K562 (cell line): ENCODE measurements around the gene NCOA6. TPM values are rescaled to one million over a fixed set of nuclear protein-coding genes. Genes with fewer than 3 reads are reported as not detected.

Experiments used
- ATF7 ChIP-seq: fragments of 450-650 bp; IDR thresholded peaks from 2 replicates; pipeline ENCODE4 v1.7.1; 2014; ENCODE audit warnings: mild to moderate bottlenecking, moderate library complexity
- CBX1 ChIP-seq: sonication (generic); IDR thresholded peaks from 2 replicates; pipeline ENCODE4 v1.6.1; 2016; ENCODE audit warnings: antibody characterized with exemption, low read depth, mild to moderate bottlenecking
- CXXC5 ChIP-seq: fragments of 250-450 bp; sonication (Bioruptor Pico); IDR thresholded peaks from 2 replicates; pipeline ENCODE4 v1.8.0; 2022; ENCODE audit warnings: inconsistent platforms, mild to moderate bottlenecking, moderate library complexity
- ELF1 ChIP-seq: fragments of 200-800 bp; sonication (Bioruptor generic); IDR thresholded peaks from 2 replicates; pipeline ENCODE4 v1.6.1; 2016; ENCODE audit warnings: missing genetic modification characterization, missing compliant biosample characterization
- ELF4 ChIP-seq: fragments of 450-650 bp; formaldehyde crosslinking; IDR thresholded peaks from 2 replicates; pipeline ENCODE4 v1.4.0; 2022; ENCODE audit warnings: missing genetic modification characterization
- FOXK2 ChIP-seq, 2 experiments: fragments of 450-650 bp; IDR thresholded peaks in 1 of 2; conservative IDR thresholded peaks in 1 of 2; 2 replicates each; pipeline ENCODE4 v1.6.1; 2016; ENCODE audit warnings: low read depth in 2 of 2, mild to moderate bottlenecking in 1 of 2
- FOXM1 ChIP-seq, 2 experiments: fragments of 450-650 bp in 1 of 2; sonication (generic) in 1 of 2; formaldehyde crosslinking in 1 of 2; IDR thresholded peaks; 2 replicates each; pipeline versions ENCODE4 v1.6.1 to v1.9.0; 2017 to 2022; ENCODE audit warnings: low read depth in 2 of 2, mild to moderate bottlenecking in 2 of 2, missing genetic modification reagents in 1 of 2, moderate library complexity in 1 of 2
- FUS ChIP-seq: fragments of 200-400 bp; formaldehyde crosslinking; optimal IDR thresholded peaks from 2 replicates; pipeline ENCODE3; 2017; ENCODE audit warnings: low read depth, low read length
- HDAC2 ChIP-seq: fragments of 450-650 bp; IDR thresholded peaks from 2 replicates; pipeline ENCODE4 v1.6.1; 2016; ENCODE audit warnings: mild to moderate bottlenecking
- ILF3 ChIP-seq: fragments of 450-650 bp; IDR thresholded peaks from 2 replicates; pipeline ENCODE4 v1.6.1; 2018; ENCODE audit warnings: antibody characterized with exemption, mild to moderate bottlenecking, moderate library complexity, borderline replicate concordance
- POLR2AphosphoS2 ChIP-seq: IDR thresholded peaks from 2 replicates; pipeline ENCODE4 v1.6.1; 2012; ENCODE audit warnings: low read length, improper control_type of control experiment
- PPARD ChIP-seq: fragments of 250-450 bp; sonication (Bioruptor Pico); IDR thresholded peaks from 2 replicates; pipeline ENCODE4 v1.8.0; 2022; ENCODE audit warnings: inconsistent platforms, mild to moderate bottlenecking, moderate library complexity
- SMARCA5 ChIP-seq: fragments of 450-650 bp; IDR thresholded peaks from 2 replicates; pipeline ENCODE4 v1.6.1; 2016
- STAT5B ChIP-seq: fragments of 250-450 bp; sonication (Bioruptor Pico); IDR thresholded peaks from 2 replicates; pipeline ENCODE4 v1.8.0; 2021; ENCODE audit warnings: mild to moderate bottlenecking, inconsistent platforms
- SUPT5H ChIP-seq: fragments of 450-650 bp; IDR thresholded peaks from 2 replicates; pipeline ENCODE4 v1.6.1; 2016
- ZBTB2 ChIP-seq: fragments of 450-650 bp; IDR thresholded peaks from 2 replicates; pipeline ENCODE4 v1.6.1; 2016; ENCODE audit warnings: antibody characterized with exemption
- ZC3H8 ChIP-seq: fragments of 450-650 bp; IDR thresholded peaks from 2 replicates; pipeline ENCODE4 v1.6.1; 2017
- ZNF140 ChIP-seq: fragments of 250-450 bp; sonication (Bioruptor Pico); IDR thresholded peaks from 2 replicates; pipeline ENCODE4 v1.8.0; 2021; ENCODE audit warnings: moderate library complexity, mild to moderate bottlenecking, inconsistent platforms
- ZNF217 ChIP-seq: sonication (generic); formaldehyde crosslinking; IDR thresholded peaks from 2 replicates; pipeline ENCODE4 v1.8.0; 2022; ENCODE audit warnings: mild to moderate bottlenecking, missing genetic modification reagents
- ZNF253 ChIP-seq: fragments of 250-450 bp; sonication (Bioruptor Pico); conservative IDR thresholded peaks from 2 replicates; pipeline ENCODE4 v1.6.1; 2021; ENCODE audit warnings: mild to moderate bottlenecking
- ZNF395 ChIP-seq: fragments of 200-800 bp; sonication (Bioruptor generic); IDR thresholded peaks from 2 replicates; pipeline ENCODE4 v1.6.1; 2017; ENCODE audit warnings: missing genetic modification characterization, missing compliant biosample characterization
- ZNF589 ChIP-seq: fragments of 200-800 bp; sonication (Bioruptor generic); IDR thresholded peaks from 2 replicates; pipeline ENCODE4 v1.6.1; 2016; ENCODE audit warnings: low read depth, missing genetic modification characterization, missing compliant biosample characterization
- polyA plus RNA-seq, 8 experiments: library from polyadenylated mRNA; depleted of rRNA in 4 of 8; stranded (reverse) in 5 of 8; unstranded in 3 of 8; fragments of >200 nt; fragmentation: Nextera tagmentation in 2 of 8; fragmentation: Illumina TruSeq in 1 of 8; extraction: Ambion mirVana in 2 of 8; extraction: Trizol in 1 of 8; gene quantifications; 2 replicates each; pipeline versions ENCODE4 v1.2.1 to v1.2.3, GENCODE V29; 2011 to 2014; ENCODE audit warnings: inconsistent platforms in 1 of 8, missing spikeins in 1 of 8
- total RNA-seq, 7 experiments: library from RNA; depleted of rRNA in 6 of 7; stranded (reverse); fragments of >200 nt in 6 of 7; fragmentation: Illumina TruSeq in 2 of 7; extraction: Trizol in 2 of 7; gene quantifications; 2 replicates each; pipeline versions ENCODE4 v1.2.1 to v1.2.3, GENCODE V29; 2011 to 2021; ENCODE audit warnings: low replicate concordance in 1 of 7
- TF ChIP-seq, protein P1 (sequence below): fragments of 450-650 bp; formaldehyde crosslinking; IDR thresholded peaks from 2 replicates; pipeline ENCODE4 v1.4.0; 2020; ENCODE audit warnings: mild to moderate bottlenecking, moderate library complexity
- TF ChIP-seq, protein P2 (sequence below): fragments of 250-450 bp; sonication (Bioruptor Pico); IDR thresholded peaks from 2 replicates; pipeline ENCODE4 v1.4.0; 2020; ENCODE audit warnings: mild to moderate bottlenecking

NCOA6 gene
- total and polyA plus RNA-seq, 9 of the 15 experiments (the other 6 are each of a cell fraction or from before 2014, with no cell fraction given): 6.1 to 25.0 (median 9.5) TPM

GRCh38 chr20:34704177-34705007 lies 121.1 kb downstream of the NCOA6 start, which contains the start of gene TP53INP2 (continued):
- TF ChIP-seq, protein P1, sequence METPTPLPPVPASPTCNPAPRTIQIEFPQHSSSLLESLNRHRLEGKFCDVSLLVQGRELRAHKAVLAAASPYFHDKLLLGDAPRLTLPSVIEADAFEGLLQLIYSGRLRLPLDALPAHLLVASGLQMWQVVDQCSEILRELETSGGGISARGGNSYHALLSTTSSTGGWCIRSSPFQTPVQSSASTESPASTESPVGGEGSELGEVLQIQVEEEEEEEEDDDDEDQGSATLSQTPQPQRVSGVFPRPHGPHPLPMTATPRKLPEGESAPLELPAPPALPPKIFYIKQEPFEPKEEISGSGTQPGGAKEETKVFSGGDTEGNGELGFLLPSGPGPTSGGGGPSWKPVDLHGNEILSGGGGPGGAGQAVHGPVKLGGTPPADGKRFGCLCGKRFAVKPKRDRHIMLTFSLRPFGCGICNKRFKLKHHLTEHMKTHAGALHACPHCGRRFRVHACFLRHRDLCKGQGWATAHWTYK (CRISPR knock-in tag): no peak
- TF ChIP-seq ZNF589 (CRISPR knock-in tag) (no peak; the same call in 1 of the 2 replicates), STAT5B (CRISPR knock-in tag) (no peak), ZNF395 (CRISPR knock-in tag) (no peak), ZBTB2 (0 out of 2 replicates have a peak, but pooled peaks have one; percentile 32), ILF3 (0 out of 2 replicates have a peak, but pooled peaks have one; percentile 23), FOXK2 (conservative IDR thresholded peaks at IDR 0.05 in 1 of 2, IDR thresholded peaks at IDR 0.05 in 1 of 2; ENCODE audit: low read depth in 2 of 2) (no peak), ZC3H8 (no peak), ATF7 (peak; percentile 96), FUS (no peak), ELF1 (tag) (no peak), PPARD (CRISPR knock-in tag) (no peak), ZNF217 (CRISPR knock-in tag) (no peak), SUPT5H (0 out of 2 replicates have a peak, but pooled peaks have one; percentile 24), ELF4 (CRISPR knock-in tag) (no peak), CXXC5 (CRISPR knock-in tag) (peak; percentile 95), ZNF253 (no peak), POLR2AphosphoS2 (no peak), CBX1 (peak; percentile 27; the same call in 1 of the 2 replicates), SMARCA5 (no peak), HDAC2 (no peak), ZNF140 (no peak), FOXM1 (IDR thresholded peaks at IDR 0.05; ENCODE audit: low read depth) (no peak), FOXM1 (CRISPR knock-in tag; IDR thresholded peaks at IDR 0.05; ENCODE audit: low read depth) (no peak)
- TF ChIP-seq, protein P2, sequence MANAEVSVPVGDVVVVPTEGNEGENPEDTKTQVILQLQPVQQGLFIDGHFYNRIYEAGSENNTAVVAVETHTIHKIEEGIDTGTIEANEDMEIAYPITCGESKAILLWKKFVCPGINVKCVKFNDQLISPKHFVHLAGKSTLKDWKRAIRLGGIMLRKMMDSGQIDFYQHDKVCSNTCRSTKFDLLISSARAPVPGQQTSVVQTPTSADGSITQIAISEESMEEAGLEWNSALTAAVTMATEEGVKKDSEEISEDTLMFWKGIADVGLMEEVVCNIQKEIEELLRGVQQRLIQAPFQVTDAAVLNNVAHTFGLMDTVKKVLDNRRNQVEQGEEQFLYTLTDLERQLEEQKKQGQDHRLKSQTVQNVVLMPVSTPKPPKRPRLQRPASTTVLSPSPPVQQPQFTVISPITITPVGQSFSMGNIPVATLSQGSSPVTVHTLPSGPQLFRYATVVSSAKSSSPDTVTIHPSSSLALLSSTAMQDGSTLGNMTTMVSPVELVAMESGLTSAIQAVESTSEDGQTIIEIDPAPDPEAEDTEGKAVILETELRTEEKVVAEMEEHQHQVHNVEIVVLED (CRISPR knock-in tag): peak; percentile 8; the same call in 1 of the 2 replicates
